ENCODE measurements around the gene C20orf96.

- TF ChIP-seq POLR2A (IDR thresholded peaks at IDR 0.05) (no peak), CTCF (IDR thresholded peaks at IDR 0.05) (no peak), EP300 (IDR thresholded peaks at IDR 0.05) (no peak)
Measured at GRCh38 chr20:310645-311044, 20.1 kb upstream of the C20orf96 start.

Measured in ovary (tissue), 3 donors.